ENCODE results near the gene IFI44.

The IFI44 gene

GRCh38 chr1:78652019-78652560, 2.5 kb downstream of the IFI44 start:
- POLR2A ChIA-PET = no interaction called here
- no peak for TF ChIP-seq CTBP1 (IDR thresholded peaks at IDR 0.05; ENCODE audit: borderline replicate concordance)
- CTCF ChIA-PET = no interaction called here
- no peak for DNase-seq (ENCODE audit: extremely low spot score)

- TF ChIP-seq HDGF (IDR thresholded peaks at IDR 0.05; ENCODE audit: borderline replicate concordance) (no peak), FOXM1 (IDR thresholded peaks at IDR 0.05; ENCODE audit: borderline replicate concordance) (no peak), ZNF384 (IDR thresholded peaks at IDR 0.05) (no peak), L3MBTL2 (conservative IDR thresholded peaks at IDR 0.05) (no peak), FOXA1 (IDR thresholded peaks at IDR 0.05) (no peak), SP1 (IDR thresholded peaks at IDR 0.05) (no peak), ARNT (IDR thresholded peaks at IDR 0.05) (no peak), NFRKB (IDR thresholded peaks at IDR 0.05) (no peak), SUZ12 (IDR thresholded peaks at IDR 0.05) (no peak), ELF4 (IDR thresholded peaks at IDR 0.05) (no peak)
- DNase-seq (ENCODE audit: extremely low spot score) = no peak
- ChIA-PET CTCF (no interaction called here), POLR2A (no interaction called here)
Observed at GRCh38 chr1:78658901-78659300, 9.3 kb downstream of the IFI44 start.

DNA sequence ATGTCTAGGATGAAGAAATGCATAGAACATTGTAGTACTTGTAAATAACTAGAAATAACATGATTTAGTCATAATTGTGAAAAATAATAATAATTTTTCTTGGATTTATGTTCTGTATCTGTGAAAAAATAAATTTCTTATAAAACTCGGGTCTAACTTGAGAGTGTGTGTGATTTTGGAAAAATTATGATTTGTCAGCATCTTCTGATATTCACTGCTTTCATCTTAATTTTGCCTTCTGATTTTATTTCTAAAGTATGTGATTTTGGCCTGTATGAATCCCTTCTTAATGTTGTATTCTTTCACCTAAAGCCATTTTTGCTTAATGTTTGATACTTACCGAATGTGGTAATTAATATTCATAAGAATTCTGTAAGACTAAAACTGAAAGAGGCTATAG, 14.3 kb downstream of the IFI44 start:
- DNase-seq (ENCODE audit: extremely low spot score) = no peak
- POLR2A ChIA-PET = no interaction called here
- TF ChIP-seq FOXK2 (IDR thresholded peaks at IDR 0.05) (no peak), SP1 (IDR thresholded peaks at IDR 0.05) (no peak), SUZ12 (IDR thresholded peaks at IDR 0.05) (no peak), ARNT (IDR thresholded peaks at IDR 0.05) (no peak)
- CTCF ChIA-PET = interaction anchor here (1.2 kb wide), 1 partner anchor 46 kb away, joined by 4 read pairs; no protein-coding TSS in a partner anchor

DNA sequence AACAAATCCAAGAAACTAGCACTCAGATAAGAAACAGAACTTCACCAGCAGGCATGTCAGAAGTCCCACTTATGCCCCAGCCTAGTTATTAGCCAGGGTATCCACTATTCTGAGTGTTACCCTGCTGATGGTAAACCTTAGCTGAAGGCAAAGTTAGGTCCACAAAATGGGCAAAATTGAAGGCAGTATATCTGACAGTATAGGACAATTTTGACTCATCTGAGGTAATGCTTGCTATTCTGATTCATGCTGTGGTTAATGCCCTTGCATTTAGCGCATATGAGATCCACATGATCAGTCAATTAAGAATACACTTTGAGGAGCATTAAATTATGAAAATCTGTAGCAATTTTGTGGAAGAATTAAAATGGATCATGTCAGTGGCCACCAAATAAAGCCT, 15.1 kb downstream of the IFI44 start:
- TF ChIP-seq CTBP1 (IDR thresholded peaks at IDR 0.05; ENCODE audit: borderline replicate concordance) = no peak
- no peak for TF ChIP-seq ARNT (IDR thresholded peaks at IDR 0.05)
- no peak for TF ChIP-seq ZNF384 (IDR thresholded peaks at IDR 0.05)
- TF ChIP-seq ELF4 (IDR thresholded peaks at IDR 0.05) = no peak
- TF ChIP-seq, protein P1, sequence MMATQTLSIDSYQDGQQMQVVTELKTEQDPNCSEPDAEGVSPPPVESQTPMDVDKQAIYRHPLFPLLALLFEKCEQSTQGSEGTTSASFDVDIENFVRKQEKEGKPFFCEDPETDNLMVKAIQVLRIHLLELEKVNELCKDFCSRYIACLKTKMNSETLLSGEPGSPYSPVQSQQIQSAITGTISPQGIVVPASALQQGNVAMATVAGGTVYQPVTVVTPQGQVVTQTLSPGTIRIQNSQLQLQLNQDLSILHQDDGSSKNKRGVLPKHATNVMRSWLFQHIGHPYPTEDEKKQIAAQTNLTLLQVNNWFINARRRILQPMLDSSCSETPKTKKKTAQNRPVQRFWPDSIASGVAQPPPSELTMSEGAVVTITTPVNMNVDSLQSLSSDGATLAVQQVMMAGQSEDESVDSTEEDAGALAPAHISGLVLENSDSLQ (IDR thresholded peaks at IDR 0.05) = no peak
- no peak for DNase-seq (ENCODE audit: extremely low spot score)
- CTCF ChIA-PET = interaction anchor here (1.2 kb wide), 1 partner anchor 47 kb away, joined by 4 read pairs; no protein-coding TSS in a partner anchor
- POLR2A ChIA-PET = no interaction called here

- POLR2A ChIA-PET = no interaction called here
- CTCF ChIA-PET = no interaction called here
- no peak for DNase-seq (ENCODE audit: extremely low spot score)
- TF ChIP-seq ZNF384 (IDR thresholded peaks at IDR 0.05) = no peak
- no peak for TF ChIP-seq TARDBP (IDR thresholded peaks at IDR 0.05)
- TF ChIP-seq FOXM1 (IDR thresholded peaks at IDR 0.05; ENCODE audit: borderline replicate concordance) = no peak
- no peak for TF ChIP-seq ELF4 (IDR thresholded peaks at IDR 0.05)
- no peak for TF ChIP-seq L3MBTL2 (conservative IDR thresholded peaks at IDR 0.05)
- no peak for TF ChIP-seq BHLHE40 (IDR thresholded peaks at IDR 0.05; ENCODE audit: borderline replicate concordance)
- no peak for TF ChIP-seq FOXA1 (IDR thresholded peaks at IDR 0.05)
- no peak for TF ChIP-seq LEF1 (IDR thresholded peaks at IDR 0.05; ENCODE audit: borderline replicate concordance)
- no peak for TF ChIP-seq NFRKB (IDR thresholded peaks at IDR 0.05)
- no peak for TF ChIP-seq SP1 (IDR thresholded peaks at IDR 0.05)
Observed at GRCh38 chr1:78665809-78666208, 16.2 kb downstream of the IFI44 start.

- DNase-seq (ENCODE audit: extremely low spot score) = no peak
- TF ChIP-seq NFRKB (IDR thresholded peaks at IDR 0.05) (no peak), CTBP1 (IDR thresholded peaks at IDR 0.05; ENCODE audit: borderline replicate concordance) (no peak), FOXM1 (IDR thresholded peaks at IDR 0.05; ENCODE audit: borderline replicate concordance) (no peak), SUZ12 (IDR thresholded peaks at IDR 0.05) (no peak), ELF4 (IDR thresholded peaks at IDR 0.05) (no peak), L3MBTL2 (conservative IDR thresholded peaks at IDR 0.05) (no peak), FOXA1 (IDR thresholded peaks at IDR 0.05) (no peak), ZNF384 (IDR thresholded peaks at IDR 0.05) (no peak), FOXK2 (IDR thresholded peaks at IDR 0.05) (no peak), HDGF (IDR thresholded peaks at IDR 0.05; ENCODE audit: borderline replicate concordance) (no peak)
- TF ChIP-seq, protein P1 (IDR thresholded peaks at IDR 0.05) = no peak
- ChIA-PET POLR2A (no interaction called here), CTCF (no interaction called here)
Observed at GRCh38 chr1:78667939-78668338, 18.3 kb downstream of the IFI44 start.

- ChIA-PET POLR2A (no interaction called here), CTCF (no interaction called here)
- DNase-seq (ENCODE audit: extremely low spot score) = no peak
- TF ChIP-seq ARNT (IDR thresholded peaks at IDR 0.05) (no peak), SP1 (IDR thresholded peaks at IDR 0.05) (no peak), FOXK2 (IDR thresholded peaks at IDR 0.05) (no peak), TARDBP (IDR thresholded peaks at IDR 0.05) (no peak), BHLHE40 (IDR thresholded peaks at IDR 0.05; ENCODE audit: borderline replicate concordance) (no peak), L3MBTL2 (conservative IDR thresholded peaks at IDR 0.05) (no peak), FOXM1 (IDR thresholded peaks at IDR 0.05; ENCODE audit: borderline replicate concordance) (no peak), FOXA1 (IDR thresholded peaks at IDR 0.05) (no peak), CTBP1 (IDR thresholded peaks at IDR 0.05; ENCODE audit: borderline replicate concordance) (no peak), ZNF384 (IDR thresholded peaks at IDR 0.05) (no peak), HDGF (IDR thresholded peaks at IDR 0.05; ENCODE audit: borderline replicate concordance) (no peak), ELF4 (IDR thresholded peaks at IDR 0.05) (no peak), LEF1 (IDR thresholded peaks at IDR 0.05; ENCODE audit: borderline replicate concordance) (no peak), SUZ12 (IDR thresholded peaks at IDR 0.05) (no peak), NFRKB (IDR thresholded peaks at IDR 0.05) (no peak)
- TF ChIP-seq, protein P1 (IDR thresholded peaks at IDR 0.05) = no peak
Observed at GRCh38 chr1:78668427-78668826, 18.8 kb downstream of the IFI44 start.

Measured in HEK293T (cell line).